PC-9 (cell line): ENCODE measurements around the gene MCTP1.
A peak's percentile ranks its signal among the peaks of the same experiment; 100 is the strongest.

ENCODE experiments used
- EZH2 ChIP-seq: fragments of 200-600 bp; sonication (generic); IDR thresholded peaks from 2 replicates; pipeline ENCODE4 v1.8.0; 2017; ENCODE audit warnings: antibody characterized with exemption, low read depth
- TF ChIP-seq, protein P1 (sequence below): fragments of 200-600 bp; sonication (generic); conservative IDR thresholded peaks from 2 replicates; pipeline ENCODE4 v1.6.1; 2017; ENCODE audit warnings: mixed run types, antibody characterized with exemption, mild to moderate bottlenecking, moderate library complexity

DNA sequence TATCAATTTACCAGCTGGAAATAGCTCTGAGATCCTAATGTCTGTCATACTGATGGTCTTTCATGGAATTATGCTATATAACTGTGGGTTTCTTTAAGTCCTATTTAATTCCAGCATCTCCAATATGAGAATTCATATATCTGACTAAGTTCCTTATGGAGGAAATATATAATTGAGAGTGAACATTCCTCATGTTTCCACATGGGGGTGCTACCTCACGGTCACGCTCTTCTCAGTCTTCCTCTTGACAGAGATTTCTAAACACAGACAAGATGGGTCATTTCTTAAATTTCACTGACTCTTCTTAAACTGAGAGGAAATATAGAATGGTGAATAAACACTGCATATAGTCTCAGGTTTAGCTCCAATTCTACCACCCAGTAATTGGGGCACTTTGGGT, 454.4 kb downstream of the MCTP1 start:
- TF ChIP-seq, protein P1, sequence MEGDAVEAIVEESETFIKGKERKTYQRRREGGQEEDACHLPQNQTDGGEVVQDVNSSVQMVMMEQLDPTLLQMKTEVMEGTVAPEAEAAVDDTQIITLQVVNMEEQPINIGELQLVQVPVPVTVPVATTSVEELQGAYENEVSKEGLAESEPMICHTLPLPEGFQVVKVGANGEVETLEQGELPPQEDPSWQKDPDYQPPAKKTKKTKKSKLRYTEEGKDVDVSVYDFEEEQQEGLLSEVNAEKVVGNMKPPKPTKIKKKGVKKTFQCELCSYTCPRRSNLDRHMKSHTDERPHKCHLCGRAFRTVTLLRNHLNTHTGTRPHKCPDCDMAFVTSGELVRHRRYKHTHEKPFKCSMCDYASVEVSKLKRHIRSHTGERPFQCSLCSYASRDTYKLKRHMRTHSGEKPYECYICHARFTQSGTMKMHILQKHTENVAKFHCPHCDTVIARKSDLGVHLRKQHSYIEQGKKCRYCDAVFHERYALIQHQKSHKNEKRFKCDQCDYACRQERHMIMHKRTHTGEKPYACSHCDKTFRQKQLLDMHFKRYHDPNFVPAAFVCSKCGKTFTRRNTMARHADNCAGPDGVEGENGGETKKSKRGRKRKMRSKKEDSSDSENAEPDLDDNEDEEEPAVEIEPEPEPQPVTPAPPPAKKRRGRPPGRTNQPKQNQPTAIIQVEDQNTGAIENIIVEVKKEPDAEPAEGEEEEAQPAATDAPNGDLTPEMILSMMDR: peak; percentile 58
- TF ChIP-seq EZH2: no peak
